ENCODE data around the gene ATOH7.
"Not testable (repeated sequence)": the region's sequence is repeated elsewhere in the genome, so short reads cannot be mapped to it uniquely, and the experiment has no call there.

Gene ATOH7

DNA sequence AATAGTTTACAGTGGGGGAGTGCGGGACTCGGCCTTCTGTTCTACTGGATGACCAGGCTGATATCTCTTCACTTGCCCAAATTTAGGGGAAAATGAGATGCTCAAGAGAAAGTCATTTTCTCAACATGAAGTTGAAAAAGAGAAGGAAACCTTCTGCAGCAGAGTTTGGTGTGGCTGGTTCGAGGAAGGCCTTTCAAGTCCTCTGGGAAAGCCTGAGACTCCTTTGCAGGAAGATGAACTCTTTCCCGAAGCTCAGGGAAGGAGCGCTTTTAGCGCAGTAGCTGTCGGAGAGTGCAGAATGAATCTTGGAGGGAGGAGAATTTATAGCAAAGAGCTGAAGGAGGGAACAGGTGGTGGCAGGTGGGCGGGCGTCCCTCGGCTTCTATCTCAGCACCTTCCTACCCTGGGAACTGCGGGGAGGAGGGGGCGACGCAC, at the start of gene ATOH7:
Gene ATOH7 (minus strand): TSS at position 297 of the 435 bp plus-strand sequence. CDS start 436 bp downstream, outside the sequence.
- no peak for DNase-seq (ENCODE audit: low read depth in 2 of 2)

DNA sequence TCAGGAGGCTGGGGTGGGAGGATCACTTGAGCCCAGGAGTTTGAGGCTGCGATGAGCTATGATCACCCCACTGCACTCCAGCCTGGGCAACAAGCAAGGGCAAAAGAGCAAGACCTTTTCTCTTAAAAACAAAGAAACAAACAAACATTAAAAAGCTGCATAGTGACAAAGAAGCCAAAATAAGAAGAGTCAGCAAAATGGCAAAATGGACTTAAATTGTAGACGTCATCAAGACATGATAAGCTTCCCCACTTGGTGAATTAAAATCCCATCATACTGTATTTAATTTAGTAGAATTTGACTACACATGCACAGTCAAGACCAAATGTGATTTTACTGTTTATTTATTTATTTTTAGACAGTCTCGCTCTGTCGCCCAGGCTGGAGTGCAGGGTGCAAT, 48.8 kb upstream of the ATOH7 start:
- no peak for DNase-seq (ENCODE audit: low read depth in 2 of 2)

DNA sequence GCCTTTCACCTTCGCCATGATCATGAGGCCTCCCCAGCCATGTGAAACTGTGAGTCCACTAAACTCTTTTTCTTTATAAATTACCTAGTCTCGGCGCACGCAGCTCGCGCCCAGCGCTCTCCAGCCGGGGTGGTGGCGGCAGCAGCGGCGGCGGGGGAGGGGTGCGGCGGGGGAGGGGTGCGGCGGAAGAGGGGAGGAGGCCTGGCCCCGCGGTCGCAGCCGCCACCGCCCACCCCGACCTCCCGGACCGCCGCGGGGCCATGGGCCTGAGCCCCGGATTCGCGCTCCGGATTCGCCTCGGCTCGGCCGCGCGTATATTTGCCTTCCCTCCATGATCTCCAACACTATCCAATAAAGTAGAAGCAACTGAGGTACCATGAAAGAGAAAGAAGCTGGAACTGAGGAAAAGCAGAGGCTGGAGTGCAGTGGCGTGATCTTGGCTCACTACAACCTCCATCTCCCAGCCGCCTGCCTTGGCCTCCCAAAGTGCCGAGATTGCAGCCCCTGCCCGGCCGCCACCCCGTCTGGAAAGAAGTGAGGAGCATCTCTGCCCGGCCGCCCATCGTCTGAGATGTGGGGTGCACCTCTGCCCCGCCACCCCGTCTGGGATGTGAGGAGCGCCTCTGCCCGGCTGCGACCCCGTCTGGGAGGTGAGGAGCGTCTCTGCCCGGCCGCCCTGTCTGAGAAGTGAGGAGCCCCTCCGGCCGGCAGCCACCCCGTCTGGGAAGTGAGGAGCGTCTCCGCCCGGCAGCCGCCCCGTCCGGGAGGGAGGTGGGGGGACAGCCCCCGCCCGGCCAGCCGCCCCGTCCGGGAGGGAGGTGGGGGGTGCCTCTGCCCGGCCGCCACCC, 47.2 kb upstream of the ATOH7 start:
- DNase-seq (ENCODE audit: low read depth in 2 of 2), result not testable (repeated sequence)

DNA sequence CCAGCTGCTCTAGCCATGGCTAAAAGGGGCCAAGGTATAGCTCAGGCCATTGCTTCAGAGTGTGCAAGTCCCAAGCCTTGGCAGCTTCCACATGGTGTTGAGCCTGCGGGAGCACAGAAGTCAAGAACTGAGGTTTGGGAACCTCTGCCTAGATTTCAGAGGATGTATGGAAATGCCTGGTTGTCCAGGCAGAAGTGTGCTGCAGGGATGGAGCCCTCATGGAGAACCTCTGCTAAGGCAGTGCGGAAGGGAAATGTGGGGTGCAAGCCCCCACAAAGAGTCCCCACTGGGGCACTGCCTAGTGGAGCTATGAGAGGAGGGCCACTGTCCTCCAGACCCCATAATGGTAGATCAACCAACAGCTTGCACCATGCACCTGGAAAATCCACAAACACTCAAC, 45.9 kb upstream of the ATOH7 start:
- not testable (repeated sequence) for DNase-seq (ENCODE audit: low read depth in 2 of 2)

DNA sequence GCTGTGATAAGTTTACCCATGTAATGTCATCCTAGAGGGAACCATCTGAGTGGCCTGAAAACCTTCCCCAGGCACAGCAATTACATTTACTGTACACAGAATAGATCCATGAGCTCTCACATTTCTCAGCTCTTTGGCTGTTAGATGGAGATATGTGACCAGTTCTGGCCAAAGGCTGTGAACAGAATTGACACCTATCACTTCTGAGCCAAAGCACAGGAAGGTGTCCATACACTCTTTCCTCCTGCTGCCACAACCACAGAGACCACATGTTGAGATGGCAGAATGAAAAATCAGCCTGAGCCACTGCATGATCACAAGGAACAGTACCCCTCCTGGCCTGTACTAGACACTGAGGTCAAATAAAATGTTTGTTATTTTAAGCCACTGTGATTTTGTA, 44.3 kb upstream of the ATOH7 start:
- no peak for DNase-seq (ENCODE audit: low read depth in 2 of 2)

DNA sequence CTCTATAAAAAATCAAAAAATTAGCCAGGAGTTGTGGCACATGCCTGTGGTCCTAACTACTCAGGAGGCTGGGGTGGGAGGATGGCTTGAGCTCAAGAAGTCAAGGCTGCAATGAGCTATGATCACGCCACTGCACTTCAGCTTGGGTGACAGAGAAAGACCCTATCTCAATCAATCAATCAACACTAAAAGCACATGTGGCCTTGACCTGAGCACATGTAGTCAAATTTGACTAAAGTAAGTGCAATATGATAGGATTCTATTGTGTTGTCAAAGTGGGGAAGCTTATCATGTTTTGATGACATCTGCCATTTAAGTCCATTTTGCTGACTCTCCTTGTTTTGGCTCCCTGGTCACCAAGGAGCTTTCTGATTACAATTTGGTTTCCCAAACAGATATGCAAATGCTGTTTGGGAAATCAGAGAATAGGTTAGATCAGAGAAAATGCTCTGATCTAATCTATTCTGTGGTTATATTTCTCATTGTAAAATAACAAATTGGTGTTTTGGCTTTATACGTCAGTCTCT, 43.8 kb upstream of the ATOH7 start:
- DNase-seq (ENCODE audit: low read depth in 2 of 2), result no peak

DNA sequence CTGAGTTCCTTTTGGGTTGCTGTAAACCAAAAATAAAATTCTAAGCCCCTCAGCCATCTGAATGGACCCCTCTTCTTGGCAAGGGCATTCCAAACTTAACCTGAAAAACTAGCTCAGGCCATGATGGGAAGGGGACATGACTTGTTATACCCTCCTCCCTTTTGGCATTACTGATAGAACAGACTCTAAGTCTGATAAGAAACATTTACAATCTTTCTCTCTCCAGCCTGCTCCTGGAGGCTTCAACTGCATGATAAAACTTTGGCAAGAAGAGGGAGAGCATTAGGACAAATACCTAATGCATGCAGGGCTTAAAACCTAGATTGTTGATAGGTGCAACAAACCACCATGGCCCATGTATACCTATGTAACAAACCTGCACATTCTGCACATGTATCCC, 40.9 kb upstream of the ATOH7 start:
- no peak for DNase-seq (ENCODE audit: low read depth in 2 of 2)

DNA sequence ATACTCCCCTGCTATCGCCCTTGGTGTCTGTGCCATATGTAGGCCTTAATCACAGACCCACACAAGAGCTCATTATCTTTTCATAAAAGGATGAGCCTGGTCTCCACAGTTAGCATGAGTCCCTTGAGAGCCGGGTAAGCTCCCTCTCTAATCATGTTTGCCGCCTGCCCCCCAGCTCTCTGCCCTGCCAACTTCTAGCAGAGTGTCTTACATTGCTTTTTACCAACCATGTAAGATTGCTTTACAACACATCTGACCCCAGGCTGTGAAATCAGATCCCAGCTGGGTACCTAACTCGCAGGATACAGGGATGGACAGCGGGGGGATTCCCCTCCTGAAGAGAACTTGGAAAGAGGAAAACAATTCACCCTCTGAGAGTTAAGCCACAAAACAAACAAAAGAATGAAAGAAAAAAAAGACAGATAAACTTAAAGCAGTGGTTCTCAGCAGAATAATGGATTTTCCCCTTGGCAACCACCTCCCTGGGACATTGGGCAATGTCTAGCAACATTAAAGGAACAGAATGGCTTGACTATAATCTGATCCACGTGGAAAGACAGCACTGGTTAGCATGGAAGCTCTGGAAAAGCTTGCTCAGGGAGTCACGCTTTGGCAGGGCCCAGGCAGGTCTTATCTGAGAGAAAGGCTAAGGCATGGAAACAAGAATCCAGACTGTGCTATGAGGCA, 39.4 kb upstream of the ATOH7 start:
- no peak for DNase-seq (ENCODE audit: low read depth in 2 of 2)

DNA sequence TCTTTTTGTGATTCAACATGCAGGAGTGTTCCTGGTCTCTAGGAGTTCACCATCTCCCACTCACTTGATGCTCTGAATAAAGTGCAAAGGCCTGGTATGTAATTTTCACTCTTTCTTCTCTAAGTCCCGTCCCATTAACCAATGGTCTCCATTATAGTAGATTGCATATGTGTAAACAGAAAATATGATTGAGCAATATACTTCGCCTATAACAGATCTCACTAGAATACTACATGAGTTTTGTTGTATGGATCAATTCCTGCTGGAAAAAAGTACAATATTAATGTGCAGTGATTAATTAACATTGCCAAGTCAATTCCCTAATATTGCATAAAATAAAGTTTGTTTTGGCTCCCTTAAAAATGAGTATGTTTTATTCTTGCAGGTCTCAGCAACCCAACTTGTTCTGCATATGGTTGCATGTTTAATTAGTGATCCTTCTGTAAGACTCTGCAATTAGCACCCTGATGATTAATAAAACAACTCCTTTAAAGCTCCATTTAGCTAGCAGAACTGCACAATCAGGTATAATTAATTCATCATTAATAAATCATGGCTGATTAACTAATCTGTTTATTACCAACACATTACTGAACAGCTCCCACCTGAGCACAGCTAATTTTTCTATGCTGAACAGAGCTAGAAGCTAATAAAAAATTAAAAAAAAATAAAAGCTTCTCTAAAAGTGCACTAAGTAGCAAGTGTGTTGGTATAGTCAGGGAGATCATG, 37.8 kb upstream of the ATOH7 start:
- DNase-seq (ENCODE audit: low read depth in 2 of 2), result no peak

DNA sequence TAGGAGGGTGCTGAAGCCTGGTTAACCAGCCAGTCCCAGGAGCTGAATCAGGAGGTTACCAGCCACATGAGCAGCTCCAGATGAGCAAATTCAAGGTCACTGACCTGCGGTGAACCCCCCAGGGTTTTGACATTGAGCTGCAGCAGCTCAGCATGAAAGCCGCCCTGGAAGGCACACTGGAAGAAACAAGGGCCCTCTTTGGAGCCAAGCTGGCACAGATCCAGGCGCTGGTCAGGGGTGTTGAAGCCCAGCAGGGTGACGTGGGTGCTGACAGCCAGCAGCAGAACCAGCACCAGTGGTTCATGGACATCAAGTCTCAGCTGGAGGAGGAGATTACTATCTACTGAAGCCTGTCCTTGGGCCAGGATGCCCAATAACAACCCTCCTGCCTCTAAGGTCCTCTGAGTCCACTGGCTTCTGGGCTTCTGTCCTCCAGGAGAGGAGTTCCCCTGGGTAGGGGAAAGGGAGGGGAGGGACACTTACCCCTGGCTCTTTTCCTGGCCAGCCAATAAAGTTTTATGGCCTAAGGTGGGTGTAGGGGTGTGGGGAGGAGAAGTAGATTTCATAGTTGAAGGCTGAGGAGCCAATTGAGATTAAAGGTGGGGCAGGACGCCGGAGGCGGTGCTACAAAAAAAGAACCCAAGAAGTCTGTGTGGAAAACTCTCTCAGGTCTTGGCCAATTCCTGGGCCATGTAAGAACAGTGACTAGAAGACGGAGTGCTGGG, 29.4 kb upstream of the ATOH7 start:
- DNase-seq (ENCODE audit: low read depth in 2 of 2), result no peak

DNA sequence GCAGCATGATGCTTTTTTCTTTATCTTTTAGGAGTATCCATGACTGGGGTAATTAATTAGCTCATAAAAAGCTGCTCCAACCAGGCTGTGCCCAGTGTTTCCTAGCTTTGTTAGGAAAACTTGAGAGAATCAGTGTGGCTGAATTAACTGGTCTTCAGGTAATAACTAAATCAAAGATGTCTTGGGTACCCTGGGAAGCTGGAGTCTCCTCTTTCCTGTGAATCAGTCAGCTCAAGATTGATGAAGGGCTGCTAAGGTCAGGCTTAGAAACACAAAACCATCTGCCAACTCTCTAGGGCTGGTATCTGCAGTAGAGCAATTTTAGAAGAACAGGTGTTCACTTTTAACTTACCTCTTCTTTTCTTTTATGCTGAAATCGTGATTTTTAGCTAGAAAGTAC, 21.4 kb upstream of the ATOH7 start:
- DNase-seq (ENCODE audit: low read depth in 2 of 2), result no peak

DNA sequence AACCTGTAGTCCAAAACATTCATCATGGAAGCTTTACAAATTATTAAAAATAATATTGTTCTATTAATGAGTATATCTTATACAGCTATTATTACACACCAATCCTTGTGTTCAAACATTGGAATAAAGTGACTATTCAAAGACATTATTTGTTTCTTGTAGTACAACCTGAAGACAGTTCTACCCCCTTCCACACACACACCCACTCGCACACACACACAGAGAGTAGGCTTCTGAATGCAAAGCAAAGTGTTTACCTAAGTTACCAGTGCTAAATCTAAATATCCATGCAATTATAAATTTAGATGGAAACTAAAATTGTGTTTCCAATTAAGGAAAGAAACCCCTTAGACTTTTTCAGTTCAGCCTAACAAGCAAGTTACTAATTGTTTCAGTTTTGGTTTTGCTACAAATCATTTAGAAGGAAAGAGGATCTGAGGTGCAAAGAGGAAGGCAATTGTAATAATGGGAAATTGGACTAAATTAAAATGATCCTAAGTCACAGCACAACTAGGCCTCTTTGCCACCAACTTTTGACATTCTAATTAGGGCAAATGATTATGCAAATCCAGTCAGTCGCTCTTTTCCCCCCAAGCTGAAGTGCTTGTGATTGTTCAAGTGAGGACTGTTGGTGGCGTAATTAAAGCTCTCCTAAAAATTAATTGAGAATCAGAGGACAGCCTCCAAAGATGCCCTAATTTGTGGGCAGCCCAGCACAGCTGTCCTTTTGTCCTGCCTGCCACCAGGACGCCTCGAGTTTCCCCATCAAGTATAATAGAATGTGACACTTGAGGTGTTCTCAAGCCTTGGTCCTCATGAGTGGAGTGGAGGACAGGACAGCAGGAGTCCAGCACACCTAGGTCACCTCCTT, 19.9 kb upstream of the ATOH7 start:
- no peak for DNase-seq (ENCODE audit: low read depth in 2 of 2)

DNA sequence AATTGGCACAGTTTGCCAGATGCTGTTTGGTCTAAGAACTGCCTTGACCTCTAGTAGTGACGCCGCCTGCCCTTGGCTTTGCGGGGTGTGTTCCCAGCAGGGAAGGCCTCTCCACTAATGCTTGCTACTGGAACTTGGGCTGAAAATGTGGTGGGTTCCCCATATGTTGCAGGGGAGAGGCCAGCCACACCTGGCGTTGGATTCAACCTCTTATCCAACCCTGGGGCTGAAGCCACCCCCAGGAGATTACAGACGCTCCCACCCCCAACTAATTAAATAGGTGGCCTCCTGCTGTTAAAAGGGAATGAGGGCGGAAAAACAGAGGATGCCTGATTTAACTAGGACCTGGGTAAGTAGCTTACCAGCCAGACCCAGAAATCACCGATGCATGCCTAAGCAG, 19.2 kb upstream of the ATOH7 start:
- no peak for DNase-seq (ENCODE audit: low read depth in 2 of 2)

DNA sequence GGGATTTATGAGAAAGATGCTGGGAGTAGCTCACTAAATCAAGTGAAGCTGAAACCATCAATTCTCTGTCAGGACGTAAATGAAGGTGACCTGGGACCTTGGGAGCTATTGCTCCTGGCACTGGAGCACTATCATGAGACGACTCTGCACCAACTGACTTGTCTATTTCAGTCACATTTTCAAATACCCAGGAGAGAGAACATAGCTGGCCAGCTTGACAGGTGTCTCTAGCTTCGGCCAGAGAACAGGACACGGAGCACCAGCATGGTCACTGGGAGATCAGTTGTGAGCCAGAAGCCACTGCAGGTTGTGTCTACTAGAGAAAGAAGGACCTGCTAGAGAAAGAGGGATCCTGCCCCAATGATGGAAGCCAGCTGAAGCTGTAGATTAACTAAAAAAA, 17.4 kb upstream of the ATOH7 start:
- no peak for DNase-seq (ENCODE audit: low read depth in 2 of 2)

DNA sequence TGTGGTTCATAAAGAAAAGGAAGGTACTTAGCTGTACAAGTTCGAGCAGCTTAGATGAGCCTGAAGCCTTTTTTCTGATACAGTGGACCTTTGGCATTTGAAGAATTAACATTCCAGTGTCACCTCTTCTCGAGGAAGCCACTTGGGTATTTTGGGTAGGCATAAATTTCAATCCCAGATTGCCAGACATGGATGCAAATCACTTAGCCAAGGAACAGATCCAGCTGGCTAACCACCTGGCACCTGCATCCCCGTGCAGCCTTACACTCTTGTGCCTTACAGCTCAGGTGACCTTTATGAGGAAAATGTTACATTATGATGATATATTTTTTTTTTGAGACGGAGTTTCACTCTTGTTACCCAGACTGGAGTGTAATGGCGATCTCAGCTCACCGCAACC, 16.0 kb upstream of the ATOH7 start:
- DNase-seq (ENCODE audit: low read depth in 2 of 2), result no peak

DNA sequence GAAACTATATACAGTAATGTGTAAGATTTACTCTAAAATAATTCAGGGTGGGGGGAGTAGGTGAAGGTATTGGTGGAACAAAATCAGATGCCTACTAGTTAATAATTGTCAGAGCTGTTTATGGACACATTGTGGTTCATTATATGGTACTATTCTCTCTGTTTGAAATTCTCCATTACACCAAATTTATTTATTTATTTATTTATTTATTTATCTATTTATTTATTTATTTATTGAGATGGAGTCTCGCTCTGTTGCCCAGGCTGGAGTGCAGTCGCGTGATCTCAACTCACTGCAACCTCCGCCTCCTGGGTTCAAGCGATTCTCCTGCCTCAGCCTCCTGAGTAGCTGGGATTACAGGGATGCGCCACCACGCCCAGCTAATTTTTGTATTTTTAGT, 14.5 kb upstream of the ATOH7 start:
- not testable (repeated sequence) for DNase-seq (ENCODE audit: low read depth in 2 of 2)

DNA sequence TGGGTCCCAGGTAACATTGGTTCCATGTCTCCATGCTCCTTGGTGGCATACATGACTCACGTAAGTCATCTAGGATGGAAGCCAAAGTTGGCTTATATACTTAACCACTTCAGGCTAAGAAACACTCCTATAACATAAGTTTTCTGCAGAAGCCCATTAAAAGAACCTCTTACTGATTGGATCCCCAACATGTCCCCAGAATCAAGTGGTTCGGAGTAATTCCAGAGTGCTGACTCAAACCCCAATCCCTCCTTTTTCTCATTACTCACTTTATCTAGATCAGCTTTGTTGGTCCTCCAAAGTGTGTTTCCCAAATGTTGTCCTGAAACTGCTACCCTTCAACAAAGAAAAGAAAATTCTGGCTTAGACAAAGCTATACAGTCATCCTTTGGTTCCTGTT, 10.1 kb upstream of the ATOH7 start:
- DNase-seq (ENCODE audit: low read depth in 2 of 2), result no peak

DNA sequence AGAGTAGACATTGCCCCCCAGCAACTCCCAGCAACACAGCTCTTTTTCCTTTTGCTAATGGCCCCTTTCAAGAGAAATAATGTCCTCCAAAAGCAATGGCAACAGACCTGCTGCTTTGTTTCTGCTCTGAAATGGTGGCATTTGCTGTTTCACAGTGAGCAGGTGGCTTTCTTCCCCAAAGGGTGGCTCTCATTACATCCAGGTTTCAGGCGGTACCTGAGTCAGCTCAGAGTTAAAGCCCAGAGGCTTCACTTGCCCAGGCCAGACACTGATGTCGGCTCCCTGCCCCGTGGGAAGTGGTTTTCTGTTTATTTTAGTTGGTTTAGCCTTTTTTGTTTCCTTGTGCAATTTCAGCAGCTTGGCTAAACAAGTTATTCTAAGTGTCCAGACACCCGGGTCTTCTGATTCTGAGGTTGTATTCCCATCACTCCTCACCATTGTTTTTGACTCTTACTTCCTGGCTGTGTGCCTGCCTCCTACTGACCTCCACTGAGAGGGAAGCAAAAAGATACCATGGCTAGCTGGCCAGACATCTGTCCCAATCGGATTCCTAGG, 7.8 kb upstream of the ATOH7 start:
- no peak for DNase-seq (ENCODE audit: low read depth in 2 of 2)

DNA sequence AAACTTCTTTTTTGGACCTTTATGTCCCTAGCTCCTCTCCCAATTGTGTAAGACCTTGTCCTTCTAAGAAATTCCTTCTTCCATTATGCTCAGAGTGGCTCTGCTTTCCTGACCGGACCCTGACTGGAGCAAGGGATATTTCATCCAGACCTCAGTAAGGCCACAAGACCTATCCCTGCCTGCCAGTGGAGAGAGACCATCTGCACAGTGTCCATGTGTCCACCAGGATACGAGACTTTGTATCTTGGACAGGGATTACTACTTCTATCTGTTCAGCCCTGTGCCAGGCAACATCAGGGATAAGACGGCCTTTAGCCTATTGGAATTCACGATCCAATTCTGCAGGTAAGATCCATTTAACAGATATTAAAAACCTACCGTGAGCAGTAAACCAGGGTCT, 7.2 kb upstream of the ATOH7 start:
- no peak for DNase-seq (ENCODE audit: low read depth in 2 of 2)

DNA sequence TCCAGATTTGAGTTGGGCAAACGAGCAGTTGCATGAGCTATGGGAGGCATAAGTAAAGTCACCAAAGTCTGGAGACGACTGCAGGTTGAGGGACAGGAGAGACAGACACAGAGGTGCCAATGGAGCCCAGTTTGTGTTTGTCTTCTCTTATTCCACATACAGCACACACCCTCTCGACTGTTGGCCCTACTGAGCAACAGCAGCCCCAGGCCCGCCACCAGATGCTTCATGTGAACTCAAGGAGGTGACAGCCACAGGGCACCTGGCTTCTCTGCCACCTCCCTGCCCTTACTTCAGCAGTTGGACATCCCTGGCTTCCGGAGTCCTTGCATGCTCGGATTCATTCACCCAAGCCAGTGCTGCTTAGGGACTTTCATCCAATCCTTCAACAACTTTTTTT, 6.5 kb upstream of the ATOH7 start:
- DNase-seq (ENCODE audit: low read depth in 2 of 2), result no peak
